Measurements from ENCODE around the gene UBR1.

DNA sequence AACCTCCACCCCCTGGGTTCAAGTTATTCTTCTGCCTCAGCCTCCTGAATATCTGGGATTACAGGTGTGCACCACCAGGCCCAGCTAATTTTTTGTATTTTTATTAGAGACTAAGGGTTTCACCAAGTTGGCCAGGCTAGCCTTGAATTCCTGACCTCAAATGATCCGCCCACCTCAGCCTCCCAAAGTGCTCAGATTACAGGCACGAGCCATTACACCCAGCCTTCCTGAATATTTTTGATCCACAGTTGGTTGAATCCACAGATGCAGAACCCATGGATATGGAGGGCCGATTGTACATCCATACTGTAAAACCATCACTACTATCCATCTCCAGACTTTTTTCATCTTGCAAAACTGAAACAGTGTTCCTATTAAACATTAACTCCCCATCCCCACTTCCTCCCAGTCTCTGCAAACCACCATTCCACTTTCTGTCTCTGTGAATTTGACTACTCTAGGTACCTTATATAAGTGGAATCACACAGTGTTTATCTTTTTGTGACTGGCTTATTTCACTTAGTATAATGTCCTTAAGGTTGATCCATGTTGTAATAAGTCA, 19.3 kb upstream of the UBR1 start:
- TF ChIP-seq, protein P1, sequence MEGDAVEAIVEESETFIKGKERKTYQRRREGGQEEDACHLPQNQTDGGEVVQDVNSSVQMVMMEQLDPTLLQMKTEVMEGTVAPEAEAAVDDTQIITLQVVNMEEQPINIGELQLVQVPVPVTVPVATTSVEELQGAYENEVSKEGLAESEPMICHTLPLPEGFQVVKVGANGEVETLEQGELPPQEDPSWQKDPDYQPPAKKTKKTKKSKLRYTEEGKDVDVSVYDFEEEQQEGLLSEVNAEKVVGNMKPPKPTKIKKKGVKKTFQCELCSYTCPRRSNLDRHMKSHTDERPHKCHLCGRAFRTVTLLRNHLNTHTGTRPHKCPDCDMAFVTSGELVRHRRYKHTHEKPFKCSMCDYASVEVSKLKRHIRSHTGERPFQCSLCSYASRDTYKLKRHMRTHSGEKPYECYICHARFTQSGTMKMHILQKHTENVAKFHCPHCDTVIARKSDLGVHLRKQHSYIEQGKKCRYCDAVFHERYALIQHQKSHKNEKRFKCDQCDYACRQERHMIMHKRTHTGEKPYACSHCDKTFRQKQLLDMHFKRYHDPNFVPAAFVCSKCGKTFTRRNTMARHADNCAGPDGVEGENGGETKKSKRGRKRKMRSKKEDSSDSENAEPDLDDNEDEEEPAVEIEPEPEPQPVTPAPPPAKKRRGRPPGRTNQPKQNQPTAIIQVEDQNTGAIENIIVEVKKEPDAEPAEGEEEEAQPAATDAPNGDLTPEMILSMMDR (conservative IDR thresholded peaks at IDR 0.05; ENCODE audit: low read depth, low read length) = no peak
- TF ChIP-seq EZH2 (IDR thresholded peaks at IDR 0.05; ENCODE audit: borderline replicate concordance, low read depth, low read length, poor library complexity, severe bottlenecking) = no peak

All from A673 (cell line).